Dedifferentiated amniotic fluid mesenchymal stem cell (primary cell): ENCODE results near the gene CFAP54.
A peak's percentile ranks its signal among the peaks of the same experiment; 100 is the strongest.
"Not testable (repeated sequence)": the region's sequence is repeated elsewhere in the genome, so short reads cannot be mapped to it uniquely, and the experiment has no call there.

Experiments used
- DNase-seq: peaks from one replicate; pipeline ENCODE4 v3.0.0-alpha.2; 2016; ENCODE audit errors: extremely low spot score

CFAP54 gene, protein sequence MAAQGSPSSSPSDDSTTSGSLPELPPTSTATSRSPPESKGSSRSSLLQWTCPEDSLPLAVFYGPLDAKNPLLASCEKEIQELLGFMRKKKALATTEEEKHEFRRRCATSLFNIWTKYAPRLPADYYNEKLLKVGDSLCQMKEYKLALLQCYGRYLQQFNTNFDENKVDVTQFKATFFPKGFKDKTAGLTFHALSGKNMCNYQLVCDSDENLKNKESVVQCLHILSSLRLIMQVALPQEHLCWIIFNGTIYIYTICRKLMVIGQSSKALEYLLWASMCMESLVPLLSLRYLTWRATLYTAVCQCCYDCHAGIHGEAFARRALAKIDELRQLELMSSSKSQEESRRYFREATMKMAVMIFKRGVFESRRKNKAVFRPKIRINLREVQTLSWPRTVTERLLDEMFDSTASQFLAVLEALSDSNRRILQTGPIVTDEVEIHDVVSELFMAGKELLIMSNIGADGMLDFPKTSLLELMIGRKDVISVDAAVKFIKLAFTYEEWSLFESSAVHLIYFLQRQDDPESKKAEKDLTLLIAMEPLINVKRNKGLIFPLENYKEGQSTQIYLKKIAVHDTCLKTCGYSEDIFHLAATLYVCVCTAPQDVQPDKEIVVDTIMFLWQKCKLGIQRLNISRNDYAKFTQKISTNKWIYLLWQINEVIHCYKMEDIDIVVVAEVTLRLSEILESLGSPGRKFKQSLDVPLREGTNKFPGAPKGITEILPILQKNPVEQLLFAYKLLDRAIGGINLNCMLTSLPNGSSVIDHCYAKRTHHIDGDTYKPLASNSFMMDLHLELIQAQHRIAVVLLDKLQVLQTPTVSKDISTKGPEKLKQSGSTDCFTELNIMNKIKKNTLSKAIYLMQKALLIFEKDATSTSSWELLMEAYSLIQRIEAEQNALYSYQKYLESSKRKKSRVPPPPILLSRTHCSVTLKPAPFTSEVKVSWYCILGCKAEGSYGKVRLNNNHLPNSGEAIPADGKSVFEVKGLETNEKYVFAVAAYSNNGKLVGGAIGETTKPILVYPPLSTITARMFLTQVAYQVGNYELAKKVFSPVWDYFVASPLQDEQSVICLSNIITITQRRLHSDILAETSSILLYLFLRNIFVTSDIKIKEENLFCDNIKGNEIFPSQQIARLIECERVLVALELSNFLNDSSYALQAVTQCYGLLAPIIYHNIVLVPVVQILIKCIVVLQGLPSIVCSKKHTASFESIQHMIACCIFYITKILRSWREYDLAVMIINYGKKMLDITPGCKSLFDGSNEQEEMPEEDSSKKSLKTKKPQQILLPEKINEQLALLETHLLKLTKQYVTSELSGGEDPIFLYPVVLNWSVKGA (N-terminal part only)

DNA sequence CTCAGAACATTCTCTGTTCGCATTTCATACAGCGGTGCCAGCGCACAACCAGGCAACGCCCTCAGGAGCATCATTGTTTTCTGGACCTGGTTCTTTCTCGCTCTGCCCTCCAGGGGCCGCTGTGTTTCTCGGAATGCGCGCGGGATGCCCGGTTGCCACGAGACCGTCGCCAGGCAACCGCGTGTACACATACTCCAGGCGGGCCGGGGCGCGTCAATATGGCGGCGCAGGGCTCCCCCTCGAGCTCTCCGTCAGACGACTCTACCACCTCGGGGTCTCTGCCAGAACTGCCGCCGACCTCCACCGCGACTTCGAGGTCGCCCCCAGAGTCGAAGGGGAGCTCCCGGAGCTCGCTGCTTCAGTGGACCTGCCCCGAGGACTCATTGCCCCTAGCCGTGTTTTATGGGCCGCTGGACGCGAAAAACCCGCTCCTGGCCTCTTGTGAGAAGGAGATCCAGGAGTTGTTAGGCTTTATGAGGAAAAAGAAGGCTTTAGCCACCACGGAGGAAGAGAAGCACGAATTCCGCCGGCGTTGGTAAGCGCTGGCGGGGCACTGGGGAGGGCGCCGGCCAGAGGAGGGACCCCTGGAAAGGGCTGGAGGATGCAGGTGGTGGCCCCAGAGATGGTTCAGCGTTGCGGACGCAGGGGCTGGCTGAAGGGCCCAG lies at the start of gene CFAP54:
Gene CFAP54, plus strand, starts transcription at position 186 of the 665 bp plus-strand sequence. Its CDS starts 33 bp downstream, at position 219.
- peak; percentile 97 for DNase-seq

DNA sequence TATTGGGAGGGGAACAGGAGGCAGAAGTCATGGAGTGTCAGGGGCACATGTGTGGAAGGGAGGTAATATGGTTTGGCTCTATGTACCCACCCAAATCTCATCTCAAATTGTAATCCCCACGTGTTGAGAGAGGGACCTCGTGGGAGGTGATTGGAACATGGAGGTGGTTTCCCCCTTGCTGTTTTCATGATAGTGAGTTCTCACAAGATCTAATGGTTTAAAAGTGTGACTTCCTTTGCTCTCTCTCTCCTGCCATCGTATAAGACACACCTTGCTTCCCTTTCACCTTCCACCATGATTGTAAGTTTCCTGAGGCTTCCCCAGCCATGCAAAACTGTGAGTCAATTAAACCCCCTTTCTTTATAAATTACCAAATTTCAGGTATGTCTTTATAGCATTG lies 47.6 kb upstream of the CFAP54 start:
- no peak for DNase-seq

DNA sequence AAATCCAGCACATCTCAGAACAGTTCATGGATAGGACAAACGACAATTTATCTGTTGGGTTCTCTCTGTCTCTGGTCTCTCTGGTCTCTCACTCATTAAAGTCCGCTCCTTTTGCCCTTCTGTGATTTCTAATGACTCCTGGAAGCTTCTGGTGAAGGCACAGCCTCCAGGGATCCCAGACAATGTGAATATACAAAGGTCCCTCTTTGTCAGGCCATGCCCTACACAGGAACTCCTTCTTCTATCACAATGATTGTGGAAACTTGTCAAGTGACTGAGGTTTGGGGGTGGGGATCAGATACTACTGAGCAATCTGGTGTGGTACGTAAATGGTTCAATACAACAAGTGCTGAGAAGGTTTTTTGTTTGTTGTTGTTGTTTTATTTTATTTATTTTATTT lies 46.5 kb upstream of the CFAP54 start:
- no peak for DNase-seq

DNA sequence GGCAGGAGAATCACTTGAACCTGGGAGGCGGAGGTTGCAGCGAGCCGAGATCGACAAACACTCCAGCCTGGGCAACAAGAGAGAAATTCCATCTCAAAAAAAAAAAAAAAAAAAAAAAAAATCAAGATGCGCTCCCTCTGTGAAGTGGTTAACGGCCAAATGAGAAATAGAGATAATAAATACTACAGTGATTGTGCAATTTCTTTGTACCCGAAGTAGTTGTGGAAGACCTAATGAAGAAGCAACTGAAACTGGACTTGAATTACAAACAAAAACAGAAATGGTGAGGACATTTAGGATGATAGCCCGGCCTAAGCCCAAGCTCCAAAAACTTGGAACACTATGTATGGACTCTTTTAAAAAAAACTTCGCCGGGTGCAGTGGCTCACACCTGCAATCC lies 45.0 kb upstream of the CFAP54 start:
- DNase-seq: no peak

DNA sequence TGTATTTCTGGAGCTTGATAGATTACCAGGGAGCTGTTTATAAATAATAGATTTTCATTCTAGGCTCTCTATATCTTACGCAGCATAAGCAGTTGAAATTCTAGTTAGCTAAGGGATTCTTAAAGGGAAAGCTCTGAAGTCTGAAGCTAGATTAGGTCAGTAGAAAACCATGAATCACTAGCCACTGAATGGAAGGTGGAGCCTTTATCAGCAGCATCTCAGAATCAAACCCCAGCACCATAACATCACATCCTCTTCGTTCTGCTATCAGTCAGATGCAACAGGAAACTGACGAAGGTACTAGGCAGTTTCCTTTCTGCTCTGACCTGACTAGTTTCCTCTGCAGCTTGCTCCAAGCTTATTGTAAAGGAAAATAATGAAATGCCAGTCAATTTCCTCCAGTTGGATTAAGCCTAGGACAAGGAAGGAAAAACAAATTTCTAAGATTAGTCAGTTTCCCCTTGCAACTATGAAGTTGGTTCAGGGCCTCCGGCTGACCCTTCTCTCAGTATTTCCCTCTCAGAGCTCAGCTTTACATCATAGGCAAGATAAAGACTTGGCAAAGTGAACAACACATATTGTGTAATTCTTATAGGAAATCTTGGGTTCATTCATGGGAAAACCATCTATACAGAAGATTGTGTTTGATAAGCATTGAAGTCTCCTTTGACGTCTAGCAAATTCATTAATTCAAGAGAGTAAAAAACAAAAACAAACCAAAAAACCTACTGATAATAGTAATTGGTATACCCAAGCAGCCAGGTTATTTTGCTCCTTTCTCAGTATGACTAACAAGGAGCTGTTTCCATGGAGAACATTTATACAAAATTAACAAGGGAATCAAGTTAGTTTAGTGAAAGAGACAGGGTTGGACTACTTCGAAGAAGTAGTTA lies 43.4 kb upstream of the CFAP54 start:
- DNase-seq: peak; percentile 61

DNA sequence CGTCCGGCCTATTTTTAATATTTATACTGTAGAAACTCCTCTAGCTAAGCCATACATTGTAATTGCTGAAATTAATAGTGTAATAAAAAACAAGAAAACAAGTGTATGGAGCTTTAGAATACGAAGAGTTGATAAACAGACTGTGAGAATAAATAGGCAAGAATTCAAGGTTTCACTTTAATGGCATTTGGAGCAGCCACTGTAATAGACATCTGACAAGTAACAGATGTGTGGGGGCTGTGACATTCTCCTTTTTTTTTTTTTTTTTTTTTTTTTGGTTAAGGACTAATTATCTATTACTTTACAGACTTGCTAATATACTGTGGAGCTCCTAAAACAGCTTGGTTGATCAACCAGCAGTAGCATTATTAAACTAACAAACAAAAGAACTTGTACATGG lies 42.1 kb upstream of the CFAP54 start:
- DNase-seq: no peak

DNA sequence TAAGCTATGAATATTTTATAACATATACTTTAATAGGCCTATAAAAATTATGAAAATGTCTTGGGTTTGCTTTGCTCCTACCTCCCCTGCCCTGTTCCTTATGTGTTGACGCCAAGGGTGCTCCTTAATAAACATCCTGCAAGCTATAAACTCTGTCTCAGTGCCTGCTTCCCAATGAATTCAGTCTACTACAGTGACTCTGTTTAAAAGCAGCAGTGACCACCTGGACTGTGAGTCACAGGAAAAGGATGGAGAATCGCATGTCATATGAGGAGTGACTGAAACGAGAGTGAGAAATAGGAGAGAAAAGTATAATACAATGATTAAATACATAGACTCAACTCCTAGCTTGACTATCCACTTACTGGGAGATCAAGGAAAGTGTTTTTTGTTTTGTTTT lies 41.1 kb upstream of the CFAP54 start:
- DNase-seq: no peak

DNA sequence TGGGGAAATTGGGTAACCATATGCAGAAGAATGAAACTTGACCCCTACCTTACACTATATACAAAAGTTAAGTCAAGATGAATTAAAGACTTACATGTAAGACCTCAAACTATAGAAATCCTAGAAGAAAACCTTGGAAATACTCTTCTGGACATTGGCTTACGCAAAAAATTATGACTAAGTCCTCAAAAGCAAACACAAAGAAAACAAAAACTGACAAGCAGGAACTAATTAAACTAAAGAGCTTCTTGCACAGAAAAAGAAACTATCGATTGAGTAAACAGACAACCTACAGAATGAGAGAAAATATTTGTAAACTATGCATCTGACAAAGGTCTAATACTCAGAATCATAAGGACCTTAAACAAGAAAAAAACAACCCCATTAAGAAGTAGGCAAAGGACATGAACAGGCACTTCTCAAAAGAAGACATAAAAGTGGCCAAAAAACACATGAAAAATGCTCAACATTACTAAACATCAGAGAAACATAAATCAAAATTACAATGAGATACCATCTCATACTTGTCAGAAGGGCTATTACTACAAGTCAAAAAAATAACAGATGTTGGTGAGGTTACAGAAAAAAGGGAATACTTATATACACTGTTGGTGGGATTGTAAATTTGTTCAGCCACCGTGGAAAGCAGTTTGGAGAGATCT lies 37.0 kb upstream of the CFAP54 start:
- DNase-seq: no peak

DNA sequence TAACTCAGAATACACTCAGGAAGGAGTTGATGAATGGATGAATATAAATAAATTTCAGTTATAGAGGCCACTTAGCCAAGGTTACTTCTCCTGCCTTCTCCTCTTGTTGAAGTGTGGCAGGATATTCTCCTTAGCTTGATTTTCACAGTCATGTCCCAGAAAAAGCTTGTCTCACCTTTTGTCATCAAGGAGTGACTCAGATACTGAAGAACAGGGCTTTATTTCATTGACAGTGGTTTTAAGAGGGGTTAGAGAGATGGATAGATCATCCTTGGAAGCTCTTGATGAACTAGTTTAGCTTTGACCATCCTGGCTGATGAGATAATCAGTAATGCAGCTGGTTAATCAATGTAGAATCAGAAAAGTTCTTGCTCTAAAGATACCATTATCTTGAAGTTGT lies 35.0 kb upstream of the CFAP54 start:
- no peak for DNase-seq

DNA sequence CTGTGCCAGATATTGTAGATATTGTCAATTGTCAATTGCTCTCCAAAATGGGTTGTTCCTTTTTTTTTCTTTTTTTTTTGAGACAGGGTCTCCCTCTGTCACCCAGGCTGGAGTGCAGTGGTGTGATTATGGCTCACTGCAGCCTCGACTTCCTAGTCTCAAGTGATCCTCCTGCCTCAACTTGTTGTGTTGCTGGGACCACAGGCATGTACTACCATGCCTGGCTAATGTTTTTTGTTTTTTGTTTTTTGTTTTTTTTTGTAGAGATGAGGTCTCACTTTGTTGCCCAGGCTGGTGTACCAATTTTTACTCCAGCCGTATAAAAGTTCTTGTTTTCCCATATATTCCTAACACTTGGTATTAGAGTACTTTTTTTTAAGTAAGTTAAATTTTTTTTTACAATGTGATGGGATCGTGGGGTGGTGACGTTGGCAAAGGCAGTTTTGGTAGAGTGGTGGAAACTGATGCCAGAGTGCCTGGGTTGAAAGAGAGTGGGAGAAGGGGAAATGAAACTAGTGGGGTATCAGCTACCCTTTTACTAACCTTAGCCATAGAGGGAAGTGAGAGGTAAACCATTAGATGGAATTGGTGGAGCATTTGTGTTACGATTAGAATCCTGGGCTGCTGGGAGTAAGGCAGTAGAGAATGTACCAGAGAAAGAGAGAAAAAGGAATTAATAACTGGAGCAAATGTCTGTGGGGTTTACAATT lies 33.0 kb upstream of the CFAP54 start:
- no peak for DNase-seq

DNA sequence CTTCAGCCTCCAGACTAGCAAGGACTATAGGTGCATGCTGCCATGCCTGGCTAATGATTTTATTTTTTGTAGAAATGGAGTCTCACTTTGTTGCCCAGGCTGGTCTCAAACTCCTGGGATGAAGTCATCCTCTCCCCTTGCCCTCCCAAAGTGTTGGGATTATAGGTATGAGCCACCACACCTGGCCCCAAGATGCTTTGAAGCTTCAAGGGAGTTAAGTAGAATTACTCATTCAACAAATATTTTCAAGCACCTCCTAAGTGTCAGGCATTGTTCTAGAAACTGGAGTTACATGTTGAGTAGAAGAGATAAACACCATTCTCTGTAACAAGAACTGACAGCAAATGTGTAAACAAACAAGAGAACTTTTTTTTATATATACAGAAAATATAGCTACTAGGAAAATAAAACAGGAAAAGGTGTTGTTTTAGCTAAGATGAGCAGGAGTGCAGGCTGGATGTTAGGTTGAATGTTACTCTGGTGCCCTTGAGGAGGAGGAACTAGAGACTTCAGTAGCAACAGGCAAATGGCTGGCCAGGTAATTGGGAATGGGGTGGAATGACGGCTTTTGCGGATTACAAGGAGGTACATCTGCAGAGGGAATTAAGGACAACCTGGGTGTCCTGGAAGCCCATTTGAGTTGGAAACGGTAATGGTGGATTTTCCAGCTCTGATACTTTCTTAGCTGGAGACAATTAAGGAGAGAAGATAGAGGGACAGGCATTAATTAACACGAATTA lies 32.0 kb upstream of the CFAP54 start:
- DNase-seq: no peak

DNA sequence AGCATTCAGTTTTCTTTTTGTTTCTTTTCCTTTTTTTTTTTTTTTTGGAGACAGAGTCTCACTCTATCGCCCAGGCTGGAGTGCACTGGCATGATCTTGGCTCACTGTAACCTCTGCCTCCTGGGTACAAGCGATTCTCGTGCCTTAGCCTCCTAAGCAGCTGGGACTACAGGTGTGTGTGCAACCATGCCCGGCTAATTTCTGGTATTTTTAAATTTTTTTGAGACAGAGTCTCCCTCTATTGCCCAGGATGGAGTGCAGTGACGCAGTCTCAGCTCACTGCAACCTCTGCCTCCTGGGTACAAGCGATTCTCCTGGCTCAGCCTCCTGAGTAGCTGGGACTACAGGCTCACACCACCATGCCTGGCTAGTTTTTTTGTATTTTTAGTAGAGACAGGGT lies 30.1 kb upstream of the CFAP54 start:
- not testable (repeated sequence) for DNase-seq

DNA sequence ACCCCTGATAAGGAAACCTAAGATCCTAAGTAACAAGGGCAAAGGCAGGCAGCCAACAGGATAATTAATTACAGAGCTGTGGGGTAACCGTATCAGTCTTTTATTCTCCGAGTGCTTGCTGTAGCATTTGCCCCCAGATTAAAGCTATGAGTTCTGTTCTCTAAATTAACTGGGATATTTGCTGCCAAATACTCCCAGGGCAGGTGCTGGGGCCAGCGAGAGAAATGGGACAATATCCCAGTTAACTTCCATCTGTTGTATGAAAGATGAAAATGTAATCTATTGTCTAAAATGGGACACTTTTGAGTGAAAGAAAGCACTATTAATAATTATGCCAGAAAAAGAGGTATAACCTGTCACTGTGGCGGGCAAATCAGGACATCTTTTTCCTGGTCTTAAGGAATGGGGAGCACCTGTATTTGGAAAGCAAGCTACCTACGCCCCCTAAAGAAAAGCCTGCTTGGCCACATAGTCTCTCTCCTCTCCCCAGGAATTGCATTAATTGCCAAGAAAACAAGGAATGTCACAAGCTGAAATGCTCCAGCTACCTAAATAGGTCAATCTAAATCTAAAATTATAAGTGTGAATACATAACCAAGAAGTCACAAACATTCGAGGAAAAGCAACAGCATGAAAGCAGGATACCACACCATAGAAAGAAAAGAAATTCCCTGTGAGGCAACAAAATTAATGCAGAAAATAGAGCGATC lies 26.7 kb upstream of the CFAP54 start:
- no peak for DNase-seq

DNA sequence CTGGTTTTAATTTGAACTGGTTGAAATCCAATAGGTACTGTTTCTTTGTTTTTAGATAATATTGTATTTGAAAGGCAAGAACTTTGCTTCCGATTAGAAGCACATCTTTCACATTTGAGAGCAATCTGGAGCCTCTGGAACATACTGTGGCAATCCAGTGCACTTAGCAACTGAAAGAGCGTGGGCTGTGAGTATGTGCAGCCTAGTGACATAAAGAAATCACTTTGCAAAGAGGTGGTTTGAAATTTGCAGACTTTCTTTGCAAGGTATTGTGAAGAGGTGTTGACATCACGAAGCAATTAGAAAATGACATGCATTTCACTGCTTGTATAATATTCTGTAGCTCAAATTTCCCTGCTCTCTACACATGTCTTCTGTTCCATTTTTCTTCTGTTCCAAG lies 23.5 kb upstream of the CFAP54 start:
- DNase-seq: no peak

DNA sequence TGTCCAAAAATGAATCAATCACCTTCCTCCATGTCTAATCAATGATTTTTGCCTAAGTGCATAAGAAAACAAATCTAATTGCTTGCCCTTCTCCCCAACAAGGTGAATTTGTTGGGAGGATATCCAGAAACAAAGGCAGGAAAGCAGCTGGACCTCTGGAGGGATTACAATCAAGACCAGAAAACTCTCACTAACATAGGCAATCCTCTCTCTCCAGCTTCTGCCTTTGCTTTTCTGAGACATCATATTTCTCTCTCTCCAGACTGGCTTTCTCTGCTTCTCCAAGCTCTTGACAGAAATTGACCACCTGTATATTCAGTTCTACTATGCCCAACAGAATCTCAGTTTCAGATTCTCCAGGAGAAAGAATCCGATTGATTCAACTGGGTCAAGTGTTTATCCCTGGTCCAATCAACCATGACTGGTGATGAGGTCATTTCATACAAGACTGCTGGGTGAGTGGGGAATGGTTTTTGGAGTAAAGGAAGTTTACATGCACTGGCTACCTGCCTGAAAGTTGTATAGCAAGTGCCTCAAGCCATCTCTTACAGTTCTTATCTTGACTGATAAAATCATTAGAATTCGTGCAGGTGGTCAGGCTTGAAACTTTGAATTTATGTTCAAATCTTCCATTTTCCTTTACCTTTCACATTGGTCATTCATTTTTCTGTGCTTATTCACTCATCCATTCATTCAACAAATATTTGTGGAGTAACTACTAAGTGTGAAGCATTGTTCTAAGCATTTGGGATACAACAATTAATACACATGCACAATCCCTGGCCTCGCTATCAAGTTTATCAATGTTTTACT lies 22.2 kb upstream of the CFAP54 start:
- no peak for DNase-seq

DNA sequence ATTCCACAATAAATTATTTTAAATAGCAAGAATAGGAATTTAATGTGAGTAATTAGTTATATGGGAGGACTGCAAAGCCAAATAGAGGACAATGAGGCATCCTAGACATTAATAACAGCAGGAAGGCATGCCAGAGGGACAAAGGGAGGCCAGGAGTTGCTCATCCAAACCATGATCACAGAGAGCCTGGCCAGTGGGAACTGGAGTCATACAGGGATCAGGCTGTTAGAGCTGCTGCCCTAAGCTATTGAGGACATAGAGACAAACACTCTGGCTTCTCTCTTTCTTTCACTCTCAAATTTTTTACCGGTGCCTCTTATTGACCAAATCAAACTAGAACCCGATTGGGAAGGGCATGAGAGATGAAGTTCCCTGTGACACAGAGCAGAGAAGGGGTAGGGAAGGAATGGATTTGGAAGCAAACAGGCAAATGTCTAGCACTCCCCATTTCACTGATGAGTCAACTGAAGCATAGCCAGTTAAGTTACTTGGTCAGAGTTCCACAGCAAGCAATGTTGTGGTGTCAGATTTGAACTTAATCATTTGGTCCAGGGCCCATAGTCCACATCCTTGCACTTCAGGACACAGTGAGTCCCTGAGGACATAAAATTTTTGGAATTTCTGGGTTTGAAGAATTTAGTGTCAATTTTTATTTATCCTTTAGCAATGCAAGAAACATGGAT lies 17.9 kb upstream of the CFAP54 start:
- no peak for DNase-seq
